Measurements from ENCODE around the gene PNRC1.
"Not testable (repeated sequence)": the region's sequence is repeated elsewhere in the genome, so short reads cannot be mapped to it uniquely, and the experiment has no call there.

The PNRC1 gene

DNA sequence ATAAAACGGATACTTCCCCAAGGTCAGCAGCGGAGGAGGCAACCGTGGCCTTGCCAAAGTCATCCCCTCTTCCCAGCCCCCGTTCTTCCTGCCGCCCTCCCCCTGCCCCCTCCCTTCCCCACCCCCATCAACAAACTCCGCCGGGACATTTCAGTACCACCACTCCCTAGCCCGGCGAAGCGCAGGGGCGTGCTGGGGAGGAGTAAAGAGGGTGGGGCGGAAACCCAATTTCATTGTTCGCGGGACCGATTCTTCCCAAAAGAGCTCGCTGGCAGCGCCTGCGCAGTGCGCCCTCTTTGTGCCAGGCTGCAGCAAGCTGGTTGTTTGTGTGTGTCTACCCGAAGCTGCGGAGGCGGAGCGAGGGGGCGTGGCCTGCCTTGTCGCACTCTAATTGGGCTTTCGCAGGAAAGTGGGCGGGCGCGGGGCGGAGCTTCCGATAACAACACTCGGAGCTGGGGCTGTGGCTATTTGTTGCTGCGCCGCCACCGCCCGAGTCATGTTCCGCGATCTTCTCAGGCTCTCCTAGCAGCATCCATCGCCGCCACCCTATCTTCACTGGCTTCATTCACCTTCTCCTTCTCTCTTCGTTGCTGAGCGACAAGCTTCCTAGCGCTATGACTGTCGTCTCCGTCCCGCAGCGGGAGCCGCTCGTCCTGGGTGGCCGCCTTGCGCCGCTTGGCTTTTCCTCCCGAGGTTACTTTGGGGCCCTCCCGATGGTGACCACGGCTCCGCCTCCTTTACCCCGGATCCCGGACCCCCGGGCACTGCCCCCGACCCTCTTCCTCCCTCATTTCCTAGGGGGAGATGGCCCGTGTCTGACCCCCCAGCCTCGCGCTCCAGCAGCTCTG, at the start of gene PNRC1:
Gene PNRC1, plus strand, starts transcription at position 471 of the 848 bp plus-strand sequence. Its CDS starts 144 bp downstream, at position 615.
- FAIRE-seq (peak; percentile 97), DNase-seq (ENCODE audit: insufficient read length, low spot score) (peak; percentile 88)

DNA sequence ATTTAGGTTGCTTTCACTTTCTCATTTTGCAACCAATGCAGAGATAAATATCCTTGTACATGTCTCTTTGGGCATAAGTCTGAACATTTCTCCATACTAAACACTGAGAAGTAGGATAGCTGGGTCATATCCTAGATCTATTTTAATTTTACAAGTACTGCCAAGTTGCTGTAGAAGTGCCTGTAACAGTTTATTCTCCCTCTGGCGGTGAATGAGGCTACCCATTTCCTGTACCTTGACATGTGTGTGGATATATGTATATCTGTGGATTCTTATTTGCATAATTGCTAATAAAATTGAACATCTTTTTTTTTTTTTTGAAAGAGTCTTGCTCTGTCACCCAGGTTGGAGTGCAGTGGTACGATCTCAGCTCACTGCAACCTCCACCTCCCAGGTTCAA, 48.0 kb upstream of the PNRC1 start:
- FAIRE-seq = no peak

DNA sequence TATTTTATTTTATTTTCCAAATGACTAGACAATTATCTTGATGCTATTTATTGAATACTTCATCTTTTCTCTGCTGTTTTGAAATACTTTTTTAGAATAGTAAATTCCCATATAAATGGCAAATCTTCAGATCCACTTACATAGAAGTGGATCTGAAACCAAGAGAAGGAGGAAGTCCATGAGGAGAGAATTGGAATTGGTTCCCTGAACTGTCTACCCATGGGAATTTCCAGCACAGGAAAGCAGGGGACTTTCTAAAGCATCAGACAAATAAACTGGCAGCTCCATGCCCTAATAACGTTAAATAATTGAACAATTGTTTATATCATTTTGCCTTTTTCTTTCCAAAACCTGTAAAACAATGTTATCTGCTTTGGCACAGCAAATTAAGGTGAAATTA, 47.1 kb upstream of the PNRC1 start:
- FAIRE-seq (no peak), DNase-seq (ENCODE audit: insufficient read length, low spot score) (no peak)

More for the DNA sequence above, 48.0 kb upstream of the PNRC1 start:
- no peak for DNase-seq (ENCODE audit: insufficient read length, low spot score)

DNA sequence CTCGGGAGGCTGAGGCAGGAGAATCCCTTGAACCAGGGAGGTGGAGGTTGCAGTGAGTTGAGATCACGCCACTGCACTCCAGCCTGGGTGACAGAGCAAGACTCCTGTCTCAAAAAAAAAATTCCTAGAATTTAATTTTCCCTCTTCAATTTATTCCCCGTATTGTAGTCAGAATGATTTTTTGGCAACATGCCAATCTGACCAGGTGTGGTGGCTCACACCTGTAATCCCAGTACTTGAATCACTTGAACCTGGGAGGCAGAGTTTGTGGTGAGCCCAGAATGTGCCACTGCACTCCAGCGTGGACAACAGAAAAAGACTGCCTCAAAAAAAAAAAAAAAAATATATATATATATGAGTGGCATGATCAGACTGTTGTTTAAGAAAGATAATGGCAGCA, 46.4 kb upstream of the PNRC1 start:
- DNase-seq (ENCODE audit: insufficient read length, low spot score); FAIRE-seq: not testable (repeated sequence)

DNA sequence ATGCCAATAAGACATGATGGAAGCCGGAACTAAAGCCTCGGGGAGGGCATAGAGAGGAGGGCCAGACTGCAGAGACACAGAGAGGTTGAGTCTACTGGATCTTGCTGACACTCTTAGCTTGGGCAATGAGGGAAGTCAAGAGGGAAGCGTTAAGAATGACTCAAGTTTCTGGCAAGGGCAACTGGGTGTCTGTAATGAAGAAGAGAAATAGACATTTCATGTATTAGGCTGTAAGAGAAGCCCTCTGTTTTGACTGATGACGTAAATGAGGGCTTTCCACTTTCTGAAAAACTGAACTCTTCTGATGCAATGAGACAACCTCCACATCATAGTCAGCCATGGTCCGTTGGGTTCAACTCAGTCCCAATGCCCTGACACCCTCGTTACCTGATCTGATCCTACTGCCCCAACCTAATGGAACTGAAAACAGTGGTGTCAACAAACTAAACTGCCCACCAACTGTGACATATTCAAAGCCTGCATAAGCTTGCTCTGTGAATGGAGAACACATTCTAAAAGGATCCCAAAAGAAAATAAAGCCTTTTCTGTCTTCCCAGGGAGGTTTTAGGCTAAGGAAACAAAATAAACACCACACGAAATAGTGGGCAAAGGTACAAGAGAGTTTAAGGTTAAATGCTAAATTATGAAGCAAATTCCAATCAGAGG, 45.8 kb upstream of the PNRC1 start:
- DNase-seq (ENCODE audit: insufficient read length, low spot score) (no peak), FAIRE-seq (no peak)

DNA sequence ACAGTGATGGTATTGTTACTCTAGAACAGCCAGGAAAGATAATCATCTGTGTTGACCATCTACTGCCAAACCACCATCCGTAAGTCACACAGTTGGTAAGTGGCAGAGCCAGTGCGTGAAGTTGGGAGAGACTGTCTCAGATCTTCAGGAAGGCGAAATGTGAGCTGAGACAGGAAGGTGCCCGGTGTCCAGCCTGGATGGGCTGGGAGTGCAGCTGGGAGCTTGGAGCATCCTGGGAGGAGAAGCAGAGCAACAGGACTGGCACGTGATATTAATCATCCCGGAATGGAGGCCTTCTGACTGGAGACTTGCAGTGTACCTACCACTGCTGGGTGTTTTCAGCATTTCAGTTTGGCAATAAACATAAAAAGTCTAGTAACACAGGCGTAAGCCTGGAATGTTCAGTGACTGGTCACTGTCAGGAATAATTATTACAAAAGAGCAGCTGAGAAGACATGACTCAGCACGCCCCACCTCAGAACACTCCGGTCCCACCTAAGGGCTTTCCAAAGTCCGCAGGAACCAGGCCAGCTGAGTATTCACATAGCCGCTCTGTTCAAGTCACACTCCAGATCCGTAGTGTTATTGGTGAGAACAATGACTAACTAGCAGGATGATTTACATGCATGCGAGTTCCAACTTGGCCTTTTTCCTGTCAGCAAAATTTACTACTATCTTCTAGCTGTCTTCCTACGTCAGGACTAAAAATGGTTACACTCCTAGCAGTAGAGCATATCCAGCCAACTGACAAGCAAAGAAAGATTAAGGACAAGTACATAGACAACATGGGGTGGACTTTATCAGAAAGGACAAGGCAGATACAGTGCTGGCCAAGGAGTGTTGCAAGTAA, 45.1 kb upstream of the PNRC1 start:
- FAIRE-seq = no peak
- DNase-seq (ENCODE audit: insufficient read length, low spot score) = no peak

DNA sequence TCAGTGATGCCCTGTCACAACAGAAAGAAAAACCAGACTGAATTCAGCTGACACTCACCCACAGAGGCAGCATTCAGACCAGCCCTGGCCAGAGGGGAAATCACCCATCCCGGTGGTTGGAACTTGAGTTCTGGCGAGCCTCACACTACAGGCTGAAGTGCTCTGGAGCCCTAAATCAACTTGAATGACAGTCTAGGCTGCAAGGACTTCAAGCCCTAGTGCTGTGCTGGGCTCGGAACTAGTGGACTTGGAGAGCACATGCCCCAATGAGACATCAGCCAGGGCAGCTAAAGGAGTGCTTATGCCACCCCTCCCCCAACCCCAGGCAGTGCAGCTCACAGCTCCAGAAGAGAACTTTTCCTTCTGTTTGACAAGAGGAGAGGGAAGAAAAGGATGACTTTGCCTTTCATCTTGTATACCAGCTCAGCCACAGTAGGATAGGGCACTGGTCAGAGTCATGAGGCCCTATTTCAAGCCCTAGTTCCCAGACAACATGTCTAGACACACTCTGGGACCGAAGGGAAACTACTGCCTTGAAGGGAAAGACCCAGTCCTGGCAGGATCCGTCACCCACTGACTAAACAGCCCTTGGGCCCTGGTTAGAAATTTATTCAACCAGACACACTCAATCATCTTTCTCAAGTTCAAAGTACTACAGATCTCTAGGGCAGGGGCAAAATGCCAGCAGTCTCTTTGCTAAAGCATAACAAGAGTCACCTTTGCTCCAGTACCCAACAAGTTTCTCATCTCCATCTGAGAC, 43.2 kb upstream of the PNRC1 start:
- DNase-seq (ENCODE audit: insufficient read length, low spot score) (no peak), FAIRE-seq (no peak)

DNA sequence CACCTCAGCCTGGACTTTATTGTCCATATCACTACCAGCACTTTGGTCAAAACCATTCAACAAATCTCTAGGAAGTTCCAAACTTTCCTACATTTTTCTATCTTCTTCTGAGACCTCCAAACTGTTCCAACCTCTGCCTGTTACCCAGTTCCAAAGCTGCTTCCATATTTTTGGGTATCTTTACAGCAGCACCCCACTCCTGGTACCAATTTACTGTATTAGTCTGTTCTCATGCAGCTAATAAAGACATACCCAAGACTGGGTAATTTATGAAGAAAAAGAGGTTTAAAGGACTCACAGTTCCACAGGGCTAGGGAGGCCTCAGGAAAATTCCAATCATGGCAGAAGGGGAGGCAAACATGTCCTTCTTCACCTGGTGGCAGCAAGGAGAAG, 42.7 kb upstream of the PNRC1 start:
- not testable (repeated sequence) for DNase-seq (ENCODE audit: insufficient read length, low spot score); FAIRE-seq

DNA sequence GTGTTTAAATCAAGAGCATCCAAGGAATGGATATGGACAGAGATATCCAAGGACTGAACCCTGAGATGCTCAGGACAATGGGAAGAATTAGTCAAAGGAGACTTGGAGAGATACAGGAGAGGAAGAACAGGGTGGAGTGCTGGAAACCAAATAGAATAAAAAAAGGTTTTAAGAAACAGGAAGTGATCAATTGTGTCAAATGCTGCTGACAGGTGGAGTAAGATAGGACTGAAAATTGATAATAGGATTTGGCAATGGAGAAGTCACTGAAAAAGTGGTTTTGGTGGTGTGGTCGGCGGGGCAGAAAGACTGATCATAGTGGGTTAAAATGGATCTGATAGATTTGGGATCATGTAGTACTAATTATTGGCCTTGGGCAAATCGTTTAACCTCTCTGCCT, 37.9 kb upstream of the PNRC1 start:
- FAIRE-seq (no peak), DNase-seq (ENCODE audit: insufficient read length, low spot score) (no peak)

DNA sequence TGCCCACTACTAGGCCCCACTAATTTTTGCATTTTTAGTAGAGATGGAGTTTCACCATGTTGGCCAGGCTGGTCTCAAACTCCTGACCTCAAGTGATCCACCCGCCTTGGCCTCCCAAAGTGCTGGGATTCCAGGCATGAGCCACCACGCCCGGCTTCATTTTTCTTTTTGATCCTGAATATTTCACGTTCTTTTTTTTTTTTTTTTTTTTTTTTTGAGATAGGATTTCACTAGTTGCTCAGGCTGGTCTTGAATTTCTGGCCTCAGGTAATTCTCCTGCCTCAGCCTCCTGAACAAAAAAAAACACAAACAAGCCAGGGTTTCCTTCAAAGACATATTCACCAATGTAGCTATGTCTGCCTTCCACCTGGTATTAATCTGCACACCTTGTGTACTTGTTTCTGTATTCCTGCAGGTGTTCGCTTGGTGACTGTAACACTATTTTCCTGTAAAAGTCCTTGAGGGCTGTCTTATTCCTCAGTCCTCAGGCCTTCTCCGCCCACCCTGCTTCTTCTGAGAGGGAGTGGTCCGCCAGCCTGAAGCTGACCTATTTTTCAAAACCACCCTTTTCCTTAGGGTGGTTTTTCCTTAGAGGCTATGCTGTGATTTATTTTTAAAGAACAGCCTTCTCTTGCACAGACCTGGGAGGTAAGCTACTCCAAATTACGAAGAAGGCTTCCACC, 36.1 kb upstream of the PNRC1 start:
- FAIRE-seq (no peak), DNase-seq (ENCODE audit: insufficient read length, low spot score) (no peak)

DNA sequence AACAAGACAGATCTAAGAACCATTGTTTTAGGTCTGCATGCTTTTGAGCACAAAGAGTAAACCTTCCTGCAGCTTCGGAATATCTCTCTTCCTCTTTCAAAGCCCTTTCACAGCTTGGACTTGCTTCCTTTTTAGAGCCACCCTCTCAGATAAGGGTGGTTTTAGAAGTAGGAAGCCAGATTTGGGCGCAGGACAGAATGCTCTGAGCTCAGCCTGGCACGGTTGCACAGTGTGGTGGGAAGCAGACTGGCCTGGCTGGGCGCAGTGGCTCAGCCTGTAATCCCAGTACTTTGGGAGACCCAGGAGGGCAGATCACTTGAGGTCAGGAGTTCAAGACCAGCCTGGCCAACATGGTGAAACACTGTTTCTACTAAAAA, 35.6 kb upstream of the PNRC1 start:
- FAIRE-seq (no peak), DNase-seq (ENCODE audit: insufficient read length, low spot score) (no peak)

DNA sequence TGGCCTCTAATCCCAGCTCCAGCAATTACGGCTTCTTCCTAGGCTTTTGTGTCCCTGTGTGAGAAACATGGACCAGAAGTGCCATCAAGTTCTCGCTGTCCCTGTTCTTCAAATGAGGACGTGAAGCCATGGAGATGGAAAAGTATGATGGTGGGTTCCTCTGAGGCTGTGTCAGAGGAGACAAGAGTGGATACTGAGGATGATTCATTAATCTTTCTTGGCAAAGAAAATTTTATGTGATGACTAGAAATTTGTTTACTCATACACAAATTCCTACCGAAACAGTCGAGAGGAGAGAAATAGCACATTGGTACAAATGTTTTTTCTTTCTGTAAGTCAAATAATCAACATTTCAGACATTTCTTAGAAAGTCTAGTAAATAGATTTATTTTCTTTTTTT, 35.0 kb upstream of the PNRC1 start:
- FAIRE-seq (no peak), DNase-seq (ENCODE audit: insufficient read length, low spot score) (no peak)

DNA sequence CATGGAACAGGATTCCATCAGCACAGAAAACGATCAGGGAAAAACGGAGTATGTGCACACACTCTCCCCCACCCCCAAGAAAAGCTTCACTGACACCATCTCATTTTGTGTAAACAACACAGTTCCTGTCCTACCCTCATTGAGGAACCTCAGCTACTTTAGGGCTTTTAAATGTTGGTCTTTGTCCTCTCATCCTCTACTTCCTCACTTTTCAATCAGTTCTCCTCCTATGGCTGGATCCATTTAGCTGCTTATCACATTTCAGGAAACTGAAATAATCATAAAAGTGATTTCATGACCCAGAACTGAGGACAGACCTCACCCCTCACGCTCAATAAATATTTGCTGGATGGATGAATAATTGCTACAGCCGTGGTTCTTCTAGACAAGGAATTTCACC, 33.1 kb upstream of the PNRC1 start:
- FAIRE-seq (no peak), DNase-seq (ENCODE audit: insufficient read length, low spot score) (no peak)

DNA sequence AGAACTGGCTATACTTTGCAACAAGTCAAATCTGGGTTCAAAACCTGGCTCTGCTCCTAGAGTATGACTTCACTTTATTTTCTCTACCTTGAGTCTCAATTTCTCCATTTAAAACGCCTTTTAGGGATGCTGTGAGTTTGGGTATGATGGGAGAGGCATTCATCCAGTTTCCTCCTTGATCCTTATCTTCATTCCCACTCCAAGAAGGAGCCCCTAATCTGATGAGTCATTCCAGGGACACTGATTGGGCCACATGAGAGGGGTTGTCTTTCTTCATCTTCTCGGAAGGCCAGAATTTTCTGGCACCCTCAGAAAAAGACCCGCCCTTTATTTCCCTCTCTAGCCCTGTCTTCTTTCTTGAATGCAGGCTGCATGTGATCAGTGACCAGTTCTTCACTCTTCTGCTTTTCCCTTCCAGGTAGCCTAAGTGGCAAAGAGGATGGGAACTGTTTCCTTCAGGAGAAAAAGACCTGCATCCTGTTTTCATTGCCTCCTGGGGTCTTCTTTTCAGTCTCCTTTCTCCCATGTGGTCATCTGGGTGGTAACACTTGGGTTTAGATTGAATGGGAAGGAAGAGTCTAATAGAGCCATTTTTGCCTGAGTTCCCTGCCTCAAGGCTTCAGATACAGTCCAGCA, 32.1 kb upstream of the PNRC1 start:
- no peak for FAIRE-seq

DNA sequence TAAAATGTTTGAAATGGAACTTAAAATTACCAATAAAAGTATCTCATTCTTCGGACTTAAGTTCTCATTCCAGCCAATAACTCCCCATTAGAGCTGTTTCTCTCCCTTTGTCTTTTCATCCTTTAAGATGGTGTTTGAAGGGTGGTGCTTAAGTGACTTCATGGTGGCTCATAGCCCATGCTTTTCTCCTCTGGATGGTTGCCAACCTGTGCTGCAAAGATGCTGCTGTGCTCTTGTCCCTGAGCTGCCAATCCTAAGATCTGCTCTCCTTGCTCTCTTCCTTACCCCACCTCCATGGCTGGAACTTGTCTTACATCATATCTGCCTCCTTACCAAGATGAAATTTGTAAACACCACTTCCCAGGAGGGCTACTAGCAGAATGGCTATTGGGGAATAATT, 31.6 kb upstream of the PNRC1 start:
- FAIRE-seq = no peak
- no peak for DNase-seq (ENCODE audit: insufficient read length, low spot score)

More for the DNA sequence above, 32.1 kb upstream of the PNRC1 start:
- DNase-seq (ENCODE audit: insufficient read length, low spot score) = no peak

DNA sequence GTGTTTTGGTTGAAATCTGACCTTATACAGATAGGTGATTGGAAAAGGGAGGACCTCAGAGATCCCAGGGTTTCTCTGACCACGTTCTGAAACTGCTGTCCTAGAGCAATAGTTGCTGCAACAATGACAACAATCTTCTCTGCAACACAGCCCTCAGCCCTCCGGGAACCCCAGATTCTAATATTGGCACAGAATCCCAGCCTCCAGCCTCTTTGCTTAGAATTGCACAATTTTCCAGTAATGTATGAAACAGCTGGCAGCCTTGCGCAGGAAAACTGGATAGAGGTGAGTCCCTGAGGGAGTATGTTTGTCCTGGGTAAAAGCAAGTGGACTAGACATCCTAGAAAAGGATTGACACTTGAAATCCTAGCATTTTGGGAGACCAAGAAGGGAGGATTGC, 30.4 kb upstream of the PNRC1 start:
- no peak for FAIRE-seq
- no peak for DNase-seq (ENCODE audit: insufficient read length, low spot score)

DNA sequence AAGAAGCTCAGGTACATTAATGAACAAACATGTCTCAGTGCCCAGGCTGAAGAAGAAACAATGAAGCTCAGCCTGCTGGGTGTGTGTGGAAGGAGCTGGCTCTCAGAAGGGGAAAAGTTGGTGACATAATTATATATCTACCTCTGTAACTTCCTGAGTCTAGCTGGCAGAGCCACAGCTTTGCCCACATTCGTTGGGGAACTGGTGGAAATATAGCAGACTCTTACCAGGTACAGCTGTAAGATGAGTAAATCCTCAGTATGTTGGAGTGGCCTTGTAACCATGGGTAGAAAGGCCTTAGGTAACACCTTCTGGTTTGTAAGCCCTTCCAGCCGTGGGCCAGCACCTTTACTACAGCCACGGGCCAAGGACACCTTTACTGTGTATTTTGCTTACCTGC, 29.9 kb upstream of the PNRC1 start:
- no peak for DNase-seq (ENCODE audit: insufficient read length, low spot score)
- FAIRE-seq = no peak

DNA sequence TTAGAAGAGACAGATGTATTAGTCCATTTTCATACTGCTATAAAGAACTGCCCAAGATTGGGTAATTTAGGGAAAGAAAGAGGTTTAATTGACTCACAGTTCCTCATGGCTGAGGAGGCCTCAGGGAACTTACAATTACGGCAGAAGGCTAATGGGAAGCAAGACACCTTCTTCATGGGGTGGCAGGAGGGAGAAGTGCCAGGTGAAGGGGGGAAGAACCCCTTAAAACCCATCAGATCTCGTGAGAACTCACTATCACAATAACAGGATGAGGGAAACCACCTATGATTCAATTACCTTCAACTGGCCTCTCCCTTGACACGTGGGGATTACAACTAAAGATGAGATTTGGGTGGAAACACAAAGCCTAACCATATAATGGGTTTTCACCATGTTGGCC, 28.9 kb upstream of the PNRC1 start:
- DNase-seq (ENCODE audit: insufficient read length, low spot score) = no peak

DNA sequence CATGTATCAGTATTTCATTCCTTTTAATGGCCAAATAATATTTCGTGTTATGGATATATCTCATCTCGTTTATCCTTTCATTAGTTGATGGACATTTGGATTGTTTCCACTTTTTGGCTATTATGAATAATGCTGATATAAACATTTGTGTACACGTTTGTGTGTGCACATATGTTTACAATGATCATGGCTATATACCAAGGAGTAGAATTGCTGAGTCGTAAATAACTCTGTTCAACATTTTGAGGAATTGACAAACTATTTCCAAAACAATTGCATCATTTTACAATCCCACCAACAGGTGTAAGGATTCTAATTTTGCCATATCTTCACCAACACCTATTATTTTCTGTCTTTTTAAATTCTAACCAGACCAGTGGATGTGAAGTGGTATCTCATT, 26.3 kb upstream of the PNRC1 start:
- FAIRE-seq (no peak), DNase-seq (ENCODE audit: insufficient read length, low spot score) (no peak)

More for the DNA sequence above, 28.9 kb upstream of the PNRC1 start:
- FAIRE-seq = no peak

DNA sequence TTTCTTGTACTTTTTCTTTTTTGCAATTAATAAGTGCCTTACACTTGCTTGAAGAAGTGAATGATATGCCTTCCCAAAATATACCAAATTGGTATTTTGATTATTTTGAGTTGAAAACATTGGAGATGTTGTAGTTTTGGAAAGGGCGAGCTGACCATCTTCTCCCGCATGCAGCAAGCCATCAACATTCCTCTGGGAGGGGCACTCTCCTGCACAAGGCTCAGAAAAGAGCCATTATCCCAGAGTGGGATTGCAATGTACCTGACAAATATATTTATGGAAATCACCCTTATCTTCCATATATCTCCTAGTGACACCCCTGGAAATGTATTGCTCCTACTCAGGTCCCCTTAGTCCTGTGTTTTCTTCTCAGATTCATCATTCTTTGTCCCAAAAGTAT, 22.8 kb upstream of the PNRC1 start:
- FAIRE-seq (no peak), DNase-seq (ENCODE audit: insufficient read length, low spot score) (no peak)

Data from GM19239 (cell line).